HCT116 (cell line): ENCODE results near the gene INPP5J.

Source experiments
- EZH2 ChIP-seq: fragments of 200-600 bp; sonication (generic); IDR thresholded peaks from 2 replicates; pipeline ENCODE4 v1.6.1; 2017; ENCODE audit warnings: antibody characterized with exemption, mixed run types
- JUND ChIP-seq: IDR thresholded peaks from 2 replicates; pipeline ENCODE4 v1.6.1; 2012
- POLR2A ChIP-seq: IDR thresholded peaks from 2 replicates; pipeline ENCODE4 v1.7.0; 2011; ENCODE audit warnings: borderline replicate concordance; ENCODE audit not compliant: insufficient read depth, insufficient read length; ENCODE audit errors: extremely low read depth
- POLR2AphosphoS5 ChIP-seq: IDR thresholded peaks from 2 replicates; pipeline ENCODE4 v1.6.1; 2011; ENCODE audit warnings: mild to moderate bottlenecking, low read depth, low read length, moderate library complexity
- RAD21 ChIP-seq: IDR thresholded peaks from 2 replicates; pipeline ENCODE4 v1.6.1; 2012; ENCODE audit warnings: low read depth, mild to moderate bottlenecking
- SP1 ChIP-seq: IDR thresholded peaks from 2 replicates; pipeline ENCODE4 v1.6.1; 2012; ENCODE audit warnings: low read depth
- SRF ChIP-seq: IDR thresholded peaks from 2 replicates; pipeline ENCODE4 v1.6.1; 2012; ENCODE audit warnings: low read depth
- YY1 ChIP-seq: IDR thresholded peaks from 2 replicates; pipeline ENCODE4 v1.6.1; 2011; ENCODE audit warnings: low read length, low read depth, moderate library complexity, mild to moderate bottlenecking; ENCODE audit not compliant: insufficient replicate concordance; ENCODE audit errors: extremely low read depth
- ZFX ChIP-seq: fragments of 450-650 bp; IDR thresholded peaks from 2 replicates; pipeline ENCODE4 v1.6.1; 2017
- ZNF274 ChIP-seq: fragments of 200-500 bp; sonication (Bioruptor generic); IDR thresholded peaks from 2 replicates; pipeline ENCODE4 v1.6.1; 2014; ENCODE audit warnings: mild to moderate bottlenecking, low read depth, low read length, inconsistent platforms
- TF ChIP-seq, protein P1 (sequence below), 3 experiments: fragments of 200-600 bp in 1 of 3; sonication (generic) in 1 of 3; IDR thresholded peaks in 2 of 3; conservative IDR thresholded peaks in 1 of 3; 2 replicates each; pipeline ENCODE4 v1.5.1; 2012 to 2017; ENCODE audit warnings: low read depth in 2 of 3, low read length in 2 of 3, antibody characterized with exemption in 1 of 3, borderline replicate concordance in 1 of 3, control low read depth in 1 of 3, mild to moderate bottlenecking in 1 of 3, mixed read lengths in 1 of 3, mixed run types in 1 of 3, moderate library complexity in 1 of 3; ENCODE audit not compliant: insufficient read depth in 1 of 3
- TF ChIP-seq, protein P2 (sequence below): IDR thresholded peaks from 2 replicates; pipeline ENCODE4 v1.6.1; 2012
- TF ChIP-seq, protein P3 (sequence below): IDR thresholded peaks from 2 replicates; pipeline ENCODE4 v1.6.1; 2012; ENCODE audit warnings: low read depth

DNA sequence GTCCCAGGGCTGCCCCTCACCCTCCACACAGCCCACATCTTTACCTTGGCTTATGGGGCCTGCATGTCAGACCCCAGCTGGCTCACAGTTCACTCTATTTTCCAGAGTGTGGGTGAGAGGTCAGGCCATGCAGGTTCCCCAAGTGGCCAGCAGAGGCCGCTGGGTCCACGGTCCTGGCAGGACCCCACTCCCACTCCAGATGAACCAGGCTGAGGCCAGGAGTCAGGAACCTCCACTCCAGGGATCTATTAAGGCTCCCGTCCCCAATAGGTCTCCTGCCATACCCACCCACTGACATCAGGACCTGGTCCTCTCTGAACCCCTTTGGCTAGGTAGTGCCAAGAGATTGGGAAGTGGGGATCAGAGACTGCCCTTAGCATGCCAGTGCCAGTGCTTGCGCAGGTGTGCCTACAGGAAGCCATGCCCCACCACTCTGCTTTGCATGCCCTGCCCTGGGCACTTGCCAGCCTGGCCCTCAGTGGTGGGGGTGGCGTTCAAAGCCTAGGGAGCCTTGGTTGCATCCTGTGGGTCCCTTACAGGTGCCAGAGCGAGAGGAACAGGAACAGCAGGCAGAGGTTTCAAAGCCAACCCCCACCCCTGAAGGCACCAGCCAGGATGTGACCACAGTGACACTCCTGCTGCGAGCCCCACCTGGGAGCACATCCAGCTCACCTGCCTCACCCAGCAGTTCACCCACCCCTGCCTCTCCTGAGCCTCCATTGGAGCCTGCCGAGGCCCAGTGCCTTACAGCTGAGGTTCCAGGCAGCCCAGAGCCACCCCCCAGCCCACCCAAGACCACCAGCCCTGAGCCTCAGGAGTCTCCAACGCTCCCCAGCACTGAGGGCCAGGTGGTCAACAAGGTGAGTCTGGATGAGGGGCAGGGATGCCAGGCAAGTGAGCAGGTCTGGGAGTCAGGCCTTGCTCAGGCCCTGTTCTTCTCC is 33.3 kb upstream of the INPP5J start:
- TF ChIP-seq, protein P1, sequence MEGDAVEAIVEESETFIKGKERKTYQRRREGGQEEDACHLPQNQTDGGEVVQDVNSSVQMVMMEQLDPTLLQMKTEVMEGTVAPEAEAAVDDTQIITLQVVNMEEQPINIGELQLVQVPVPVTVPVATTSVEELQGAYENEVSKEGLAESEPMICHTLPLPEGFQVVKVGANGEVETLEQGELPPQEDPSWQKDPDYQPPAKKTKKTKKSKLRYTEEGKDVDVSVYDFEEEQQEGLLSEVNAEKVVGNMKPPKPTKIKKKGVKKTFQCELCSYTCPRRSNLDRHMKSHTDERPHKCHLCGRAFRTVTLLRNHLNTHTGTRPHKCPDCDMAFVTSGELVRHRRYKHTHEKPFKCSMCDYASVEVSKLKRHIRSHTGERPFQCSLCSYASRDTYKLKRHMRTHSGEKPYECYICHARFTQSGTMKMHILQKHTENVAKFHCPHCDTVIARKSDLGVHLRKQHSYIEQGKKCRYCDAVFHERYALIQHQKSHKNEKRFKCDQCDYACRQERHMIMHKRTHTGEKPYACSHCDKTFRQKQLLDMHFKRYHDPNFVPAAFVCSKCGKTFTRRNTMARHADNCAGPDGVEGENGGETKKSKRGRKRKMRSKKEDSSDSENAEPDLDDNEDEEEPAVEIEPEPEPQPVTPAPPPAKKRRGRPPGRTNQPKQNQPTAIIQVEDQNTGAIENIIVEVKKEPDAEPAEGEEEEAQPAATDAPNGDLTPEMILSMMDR (IDR thresholded peaks at IDR 0.05 in 2 of 3, conservative IDR thresholded peaks at IDR 0.05 in 1 of 3; ENCODE audit: borderline replicate concordance in 1 of 3, insufficient read depth in 1 of 3, low read depth in 2 of 3, low read length in 2 of 3): peak in 2 of 3 experiments; percentile 82 to 83; a peak in 4 of 6 replicates
- TF ChIP-seq, protein P2, sequence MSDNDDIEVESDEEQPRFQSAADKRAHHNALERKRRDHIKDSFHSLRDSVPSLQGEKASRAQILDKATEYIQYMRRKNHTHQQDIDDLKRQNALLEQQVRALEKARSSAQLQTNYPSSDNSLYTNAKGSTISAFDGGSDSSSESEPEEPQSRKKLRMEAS: no peak
- TF ChIP-seq ZNF274: no peak
- TF ChIP-seq EZH2: no peak
- TF ChIP-seq SP1: no peak
- TF ChIP-seq YY1: no peak
- no peak for TF ChIP-seq ZFX
- TF ChIP-seq POLR2A: no peak
- no peak for TF ChIP-seq JUND
- TF ChIP-seq POLR2AphosphoS5: no peak
- no peak for TF ChIP-seq RAD21
- TF ChIP-seq, protein P3, sequence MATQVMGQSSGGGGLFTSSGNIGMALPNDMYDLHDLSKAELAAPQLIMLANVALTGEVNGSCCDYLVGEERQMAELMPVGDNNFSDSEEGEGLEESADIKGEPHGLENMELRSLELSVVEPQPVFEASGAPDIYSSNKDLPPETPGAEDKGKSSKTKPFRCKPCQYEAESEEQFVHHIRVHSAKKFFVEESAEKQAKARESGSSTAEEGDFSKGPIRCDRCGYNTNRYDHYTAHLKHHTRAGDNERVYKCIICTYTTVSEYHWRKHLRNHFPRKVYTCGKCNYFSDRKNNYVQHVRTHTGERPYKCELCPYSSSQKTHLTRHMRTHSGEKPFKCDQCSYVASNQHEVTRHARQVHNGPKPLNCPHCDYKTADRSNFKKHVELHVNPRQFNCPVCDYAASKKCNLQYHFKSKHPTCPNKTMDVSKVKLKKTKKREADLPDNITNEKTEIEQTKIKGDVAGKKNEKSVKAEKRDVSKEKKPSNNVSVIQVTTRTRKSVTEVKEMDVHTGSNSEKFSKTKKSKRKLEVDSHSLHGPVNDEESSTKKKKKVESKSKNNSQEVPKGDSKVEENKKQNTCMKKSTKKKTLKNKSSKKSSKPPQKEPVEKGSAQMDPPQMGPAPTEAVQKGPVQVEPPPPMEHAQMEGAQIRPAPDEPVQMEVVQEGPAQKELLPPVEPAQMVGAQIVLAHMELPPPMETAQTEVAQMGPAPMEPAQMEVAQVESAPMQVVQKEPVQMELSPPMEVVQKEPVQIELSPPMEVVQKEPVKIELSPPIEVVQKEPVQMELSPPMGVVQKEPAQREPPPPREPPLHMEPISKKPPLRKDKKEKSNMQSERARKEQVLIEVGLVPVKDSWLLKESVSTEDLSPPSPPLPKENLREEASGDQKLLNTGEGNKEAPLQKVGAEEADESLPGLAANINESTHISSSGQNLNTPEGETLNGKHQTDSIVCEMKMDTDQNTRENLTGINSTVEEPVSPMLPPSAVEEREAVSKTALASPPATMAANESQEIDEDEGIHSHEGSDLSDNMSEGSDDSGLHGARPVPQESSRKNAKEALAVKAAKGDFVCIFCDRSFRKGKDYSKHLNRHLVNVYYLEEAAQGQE: no peak
- no peak for TF ChIP-seq SRF
